HG02798 (cell line): ENCODE results near the gene TMC2.
"Not testable (repeated sequence)": the region's sequence is repeated elsewhere in the genome, so short reads cannot be mapped to it uniquely, and the experiment has no call there.

ENCODE experiments used
- ATAC-seq: cut with Tn5 transposase; IDR thresholded peaks from one replicate; pipeline ENCODE4 v1.9.1; 2021; ENCODE audit warnings: mild to moderate bottlenecking; ENCODE audit not compliant: unreplicated experiment, poor library complexity

The TMC2 gene

GRCh38 chr20:2656471-2657117 is 120.2 kb downstream of the TMC2 start:
- ATAC-seq, result no peak

- ATAC-seq, result no peak
Observed at GRCh38 chr20:2657241-2657640, 120.9 kb downstream of the TMC2 start.

- no peak for ATAC-seq
Observed at GRCh38 chr20:2657674-2658073, 121.3 kb downstream of the TMC2 start.

- ATAC-seq, result no peak
Observed at GRCh38 chr20:2658414-2659354, 122.3 kb downstream of the TMC2 start.

- no peak for ATAC-seq
Observed at GRCh38 chr20:2659547-2659946, 123.2 kb downstream of the TMC2 start.

- ATAC-seq, result no peak
Observed at GRCh38 chr20:2663364-2663886, 127.1 kb downstream of the TMC2 start.

- peak; percentile 94 for ATAC-seq
Observed at GRCh38 chr20:2663887-2664719, 127.7 kb downstream of the TMC2 start, which contains the start of gene IDH3B. IDH3B (minus strand) TSS chr20:2664216; CDS start chr20:2664188, 28 bp downstream.

GRCh38 chr20:2671977-2672376 is 135.6 kb downstream of the TMC2 start:
- no peak for ATAC-seq

GRCh38 chr20:2672446-2672845 is 136.1 kb downstream of the TMC2 start:
- no peak for ATAC-seq

- ATAC-seq, result no peak
Observed at GRCh38 chr20:2673453-2673852, 137.1 kb downstream of the TMC2 start.

- ATAC-seq, result no peak
Observed at GRCh38 chr20:2680046-2680445, 143.7 kb downstream of the TMC2 start.

GRCh38 chr20:2682040-2682439 is 145.7 kb downstream of the TMC2 start:
- ATAC-seq, result not testable (repeated sequence)

GRCh38 chr20:2684817-2685216 is 148.4 kb downstream of the TMC2 start:
- not testable (repeated sequence) for ATAC-seq

GRCh38 chr20:2687514-2687913 is 151.1 kb downstream of the TMC2 start:
- ATAC-seq, result no peak

GRCh38 chr20:2688041-2688591 is 151.7 kb downstream of the TMC2 start:
- ATAC-seq, result no peak

GRCh38 chr20:2690213-2690612 is 153.8 kb downstream of the TMC2 start:
- ATAC-seq, result no peak

- no peak for ATAC-seq
Observed at GRCh38 chr20:2690718-2691117, 154.3 kb downstream of the TMC2 start.

- ATAC-seq, result no peak
Observed at GRCh38 chr20:2691127-2691526, 154.8 kb downstream of the TMC2 start.
